Measurements from ENCODE around the gene SPX.

- no peak for TF ChIP-seq SUZ12 (IDR thresholded peaks at IDR 0.05; ENCODE audit: extremely low read depth, insufficient read depth, insufficient read length)
- no peak for TF ChIP-seq YY1 (IDR thresholded peaks at IDR 0.05; ENCODE audit: insufficient read depth, insufficient read length)
These were observed 40.1 kb upstream of the SPX start for GRCh38 chr12:21485998-21486397.
